Ishikawa (cell line): Measurements from ENCODE around the gene OR10A2.

Source experiments
- CEBPB ChIP-seq: IDR thresholded peaks from 2 replicates; pipeline ENCODE4 v1.6.1; 2012
- CREB1 ChIP-seq: IDR thresholded peaks from 2 replicates; pipeline ENCODE4 v1.6.1; 2012; ENCODE audit warnings: low read depth
- RAD21 ChIP-seq: IDR thresholded peaks from 2 replicates; pipeline ENCODE4 v1.6.1; 2012; ENCODE audit warnings: low read depth
- REST ChIP-seq: IDR thresholded peaks from 2 replicates; pipeline ENCODE4 v1.6.1; 2012; ENCODE audit warnings: low read depth, mild to moderate bottlenecking
- TAF1 ChIP-seq: IDR thresholded peaks from 2 replicates; pipeline ENCODE4 v1.6.1; 2012; ENCODE audit warnings: low read depth, mild to moderate bottlenecking
- TCF12 ChIP-seq: IDR thresholded peaks from 2 replicates; pipeline ENCODE4 v1.6.1; 2012; ENCODE audit warnings: low read depth
- YY1 ChIP-seq: IDR thresholded peaks from 2 replicates; pipeline ENCODE4 v1.6.1; 2012; ENCODE audit warnings: low read depth
- ZBTB7A ChIP-seq: IDR thresholded peaks from 2 replicates; pipeline ENCODE4 v1.6.1; 2012; ENCODE audit warnings: low read depth

GRCh38 chr11:6845383-6845782 is 17.5 kb upstream of the OR10A2 start, which contains the start of gene OR10A5:
- TF ChIP-seq RAD21 (no peak), REST (no peak), CREB1 (no peak), YY1 (no peak), CEBPB (no peak), TAF1 (no peak), TCF12 (no peak), ZBTB7A (no peak)
